Psoas muscle (tissue), 8 donors: ENCODE measurements around the gene AHR. TPM values are rescaled to one million over a fixed set of nuclear protein-coding genes. Genes with fewer than 3 reads are reported as not detected.

Source experiments
- ATAC-seq, 4 donors: fragments of 200-7000 bp; cut with Tn5 transposase; one replicate each; pipeline ENCODE4 v1.9.1; 2020; ENCODE audit warnings: moderate library complexity in 3 of 4, mild to moderate bottlenecking in 2 of 4
- DNase-seq, 2 donors: peaks; one replicate each; pipeline ENCODE4 v3.0.0-alpha.2; 2020
- H3K27ac ChIP-seq: fragments of 200-600 bp; one replicate; pipeline ENCODE4 v1.8.0; 2022
- H3K27me3 ChIP-seq, 3 donors: fragments of 200-600 bp in 1 of 3; one replicate each; pipeline versions ENCODE4 v1.6.1 to v1.8.0; 2013 to 2022; ENCODE audit warnings: low read length in 2 of 3, mild to moderate bottlenecking in 2 of 3, moderate library complexity in 1 of 3; ENCODE audit not compliant: insufficient read depth in 3 of 3
- H3K36me3 ChIP-seq, 2 donors: fragments of 200-600 bp in 1 of 2; one replicate each; pipeline versions ENCODE4 v1.6.1 to v1.8.0; 2013 to 2022; ENCODE audit warnings: low read depth in 1 of 2, mild to moderate bottlenecking in 1 of 2, moderate library complexity in 1 of 2; ENCODE audit not compliant: insufficient read depth in 1 of 2
- H3K4me1 ChIP-seq: fragments of 200-600 bp; one replicate; pipeline ENCODE4 v1.8.0; 2022
- H3K4me3 ChIP-seq: fragments of 200-600 bp; one replicate; pipeline ENCODE4 v1.8.0; 2022; ENCODE audit warnings: mild to moderate bottlenecking
- H3K9me3 ChIP-seq: fragments of 200-600 bp; one replicate; pipeline ENCODE4 v1.8.0; 2022
- CTCF ChIP-seq: fragments of 200-600 bp; IDR thresholded peaks from one replicate; pipeline ENCODE4 v1.8.0; 2022; ENCODE audit warnings: antibody characterized with exemption
- WGBS, 3 donors: extraction: QIAGEN DNeasy Blood & Tissue Kit; methylation state at CpG; one replicate each; pipeline versions ENCODE4 v1.1.6 to v1.1.7; 2013; 5-methylcytosine and 5-hydroxymethylcytosine counted together
- intact Hi-C, 2 donors: fragments of 100-400 bp; cut with DNase I; formaldehyde crosslinking; loops; one replicate each; pipeline versions ENCODE4 v1.11.0 to v1.14.2; 2022
- polyA plus RNA-seq, 3 donors: library from polyadenylated mRNA; stranded (reverse); fragments of 200-250 nt; gene quantifications; one replicate each; pipeline ENCODE4 v1.2.3, GENCODE V29; 2013
- total RNA-seq, 4 donors: library from RNA; stranded (reverse); fragmentation: NEBNext Ultra II Directional in 2 of 4; extraction: Animal tissue kit (Norgen Biotek cat#: 25700) in 2 of 4; gene quantifications; one replicate each; pipeline versions ENCODE4 v1.2.1 to v1.2.4, GENCODE V29; 2021 to 2023
- donor health status: healthy with polysubstance abuse.
- donor health status: DM: no; HTN: no; CAD: no; lungs with moderate emphysema.
- donor health status: Bipolar disorder and iron deficiency.
- donor health status: healthy.
- donor health status: DM: yes; HTN: yes; CAD: no.
- donor health status: DM: no; HTN: no; CAD: no.
- donor health status: DM: no; HTN: no; CAD: no.
- donor health status: DM: yes; HTN: yes; CAD: no.

Gene AHR
- total and polyA plus RNA-seq, 7 donors = 1.4 to 9.2 (median 3.8) TPM

- intact Hi-C loops = no loop called here
- 25 to 41% (median 29%) methylated on average over 4 of the region's 4 CpGs for WGBS, 3 donors
- TF ChIP-seq CTCF = no peak
- no peak overlapping the region for H3K27ac ChIP-seq
- H3K4me1 ChIP-seq = no peaks in the 10 kb centered on the region
- H3K36me3 ChIP-seq = no peaks in the 10 kb centered on the region
- peaks cover 0 to 3% (median 0%) of the 10 kb centered on the region in 3 donors for H3K27me3 ChIP-seq
- no peak overlapping the region for H3K4me3 ChIP-seq
- ATAC-seq = no peak
- H3K9me3 ChIP-seq = no peaks in the 10 kb centered on the region
- no peak for DNase-seq
Measured at GRCh38 chr7:17279061-17279460, 19.4 kb upstream of the AHR start.

- no peaks in the 10 kb centered on the region for H3K9me3 ChIP-seq
- H3K27me3 ChIP-seq = no peaks in the 10 kb centered on the region
- H3K4me1 ChIP-seq = no peaks in the 10 kb centered on the region
- no peak for TF ChIP-seq CTCF
- DNase-seq = no peak
- no peaks in the 10 kb centered on the region for H3K36me3 ChIP-seq
- no peak overlapping the region for H3K27ac ChIP-seq
- no peak for ATAC-seq
- intact Hi-C loops = no loop called here
- no peak overlapping the region for H3K4me3 ChIP-seq
Measured at GRCh38 chr7:17289074-17289645, 9.3 kb upstream of the AHR start.

GRCh38 chr7:17292843-17293242, 5.6 kb upstream of the AHR start:
- 72 to 80% (median 78%) methylated on average over 4 of the region's 4 CpGs for WGBS, 3 donors
- Histone ChIP-seq H3K27ac (no peak overlapping the region), H3K4me3 (no peak overlapping the region), H3K9me3 (no peaks in the 10 kb centered on the region), H3K27me3 (no peaks in the 10 kb centered on the region), H3K4me1 (no peaks in the 10 kb centered on the region), H3K36me3 (no peaks in the 10 kb centered on the region)
- TF ChIP-seq CTCF = no peak
- intact Hi-C loops = no loop called here
- DNase-seq (no peak), ATAC-seq (no peak)

DNA sequence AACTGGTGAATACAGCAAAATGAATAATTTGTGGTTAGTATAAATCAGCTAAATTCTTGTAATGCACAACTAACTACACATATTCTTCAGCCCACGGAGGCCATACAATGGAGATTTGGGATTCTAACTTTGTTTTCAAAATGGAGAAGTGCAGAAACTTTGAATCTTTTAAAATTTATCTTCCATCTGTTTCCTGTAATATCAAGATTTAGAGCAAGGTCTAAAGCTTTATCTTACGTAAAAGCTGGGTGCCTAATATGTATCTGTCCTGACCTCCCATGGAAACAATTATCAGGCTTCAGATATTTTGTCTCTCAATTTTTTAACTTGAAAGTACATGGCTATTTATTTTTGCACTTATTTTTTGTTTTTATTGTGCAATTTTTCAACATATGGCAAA, 5.0 kb upstream of the AHR start:
- H3K9me3 ChIP-seq = no peaks in the 10 kb centered on the region
- no peak overlapping the region for H3K4me3 ChIP-seq
- intact Hi-C loops = no loop called here
- 68 to 84% (median 79%) methylated on average over 2 of the region's 2 CpGs for WGBS, 3 donors
- H3K4me1 ChIP-seq = no peaks in the 10 kb centered on the region
- peaks cover 0 to under 1% (median 0%) of the 10 kb centered on the region in 3 donors for H3K27me3 ChIP-seq
- H3K36me3 ChIP-seq = no peaks in the 10 kb centered on the region
- TF ChIP-seq CTCF = no peak
- no peak overlapping the region for H3K27ac ChIP-seq
- no peak for ATAC-seq
- no peak for DNase-seq

GRCh38 chr7:17297243-17297642, 1.2 kb upstream of the AHR start:
- peaks cover 0 to 22% (median 7%) of the 10 kb centered on the region in 3 donors for H3K27me3 ChIP-seq
- TF ChIP-seq CTCF = no peak
- intact Hi-C loops = loop anchor here in 1 of 2 donors (5.0 kb wide), 1 partner anchor 310 kb away; no protein-coding TSS in a partner anchor
- H3K36me3 ChIP-seq = no peaks in the 10 kb centered on the region
- DNase-seq = no peak
- H3K9me3 ChIP-seq = no peaks in the 10 kb centered on the region
- ATAC-seq = no peak
- H3K27ac ChIP-seq = peak overlapping the region; percentile 48
- H3K4me3 ChIP-seq = no peak overlapping the region
- WGBS, 3 donors = 43 to 46% (median 45%) methylated on average over 2 of the region's 2 CpGs
- H3K4me1 ChIP-seq = no peaks in the 10 kb centered on the region
